Thyroid gland (tissue), 4 donors: ENCODE measurements around the gene USP34.

ENCODE experiments used
- POLR2A ChIP-seq, 2 donors: fragments of 450-650 bp; IDR thresholded peaks; one replicate each; pipeline ENCODE4 v1.6.1; 2017; ENCODE audit warnings: antibody characterized with exemption in 2 of 2, mild to moderate bottlenecking in 2 of 2, moderate library complexity in 1 of 2
- TF ChIP-seq, protein P1 (sequence below), 6 experiments: fragments of 200-600 bp in 3 of 6; fragments of 450-650 bp in 3 of 6; sonication (generic) in 3 of 6; IDR thresholded peaks; one replicate each; pipeline ENCODE4 v1.5.1; 2016 to 2019; ENCODE audit warnings: antibody characterized with exemption in 6 of 6, mild to moderate bottlenecking in 2 of 6, inconsistent platforms in 1 of 6, moderate library complexity in 1 of 6

DNA sequence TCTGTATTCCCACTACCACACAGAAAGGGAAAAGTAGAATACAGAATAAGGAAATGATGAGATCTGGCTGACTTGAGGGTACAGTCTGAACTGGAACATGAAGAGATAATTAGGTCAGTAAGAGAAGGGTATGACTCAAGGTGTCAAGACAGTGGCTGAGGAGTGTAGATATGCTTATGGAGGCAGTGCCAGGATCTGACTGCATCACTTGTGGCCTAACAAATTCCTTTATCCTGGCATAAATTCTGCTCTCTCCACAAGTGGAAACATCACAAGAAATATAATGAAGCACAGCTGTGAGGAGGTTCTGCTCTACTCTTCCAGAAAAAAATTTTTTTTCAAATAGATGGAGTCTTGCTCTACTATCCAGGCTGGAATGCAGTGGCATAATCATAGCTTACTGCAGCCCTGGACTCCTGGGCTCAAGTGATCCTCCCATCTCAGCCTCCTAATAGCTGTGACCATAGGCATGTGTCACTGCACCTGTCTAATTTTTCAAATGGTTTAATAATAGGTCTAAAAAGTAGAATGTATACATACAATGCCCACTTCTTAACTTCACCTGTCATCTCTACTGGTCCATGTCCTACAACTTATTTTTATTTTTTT is 223.6 kb downstream of the USP34 start:
- TF ChIP-seq, protein P1, sequence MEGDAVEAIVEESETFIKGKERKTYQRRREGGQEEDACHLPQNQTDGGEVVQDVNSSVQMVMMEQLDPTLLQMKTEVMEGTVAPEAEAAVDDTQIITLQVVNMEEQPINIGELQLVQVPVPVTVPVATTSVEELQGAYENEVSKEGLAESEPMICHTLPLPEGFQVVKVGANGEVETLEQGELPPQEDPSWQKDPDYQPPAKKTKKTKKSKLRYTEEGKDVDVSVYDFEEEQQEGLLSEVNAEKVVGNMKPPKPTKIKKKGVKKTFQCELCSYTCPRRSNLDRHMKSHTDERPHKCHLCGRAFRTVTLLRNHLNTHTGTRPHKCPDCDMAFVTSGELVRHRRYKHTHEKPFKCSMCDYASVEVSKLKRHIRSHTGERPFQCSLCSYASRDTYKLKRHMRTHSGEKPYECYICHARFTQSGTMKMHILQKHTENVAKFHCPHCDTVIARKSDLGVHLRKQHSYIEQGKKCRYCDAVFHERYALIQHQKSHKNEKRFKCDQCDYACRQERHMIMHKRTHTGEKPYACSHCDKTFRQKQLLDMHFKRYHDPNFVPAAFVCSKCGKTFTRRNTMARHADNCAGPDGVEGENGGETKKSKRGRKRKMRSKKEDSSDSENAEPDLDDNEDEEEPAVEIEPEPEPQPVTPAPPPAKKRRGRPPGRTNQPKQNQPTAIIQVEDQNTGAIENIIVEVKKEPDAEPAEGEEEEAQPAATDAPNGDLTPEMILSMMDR (IDR thresholded peaks at IDR 0.05), result no peak
- no peak for TF ChIP-seq POLR2A (IDR thresholded peaks at IDR 0.05)
